ENCODE measurements around the gene PRKACB. TPM values are rescaled to one million over a fixed set of nuclear protein-coding genes. Genes with fewer than 3 reads are reported as not detected.

The PRKACB gene
- total RNA-seq, 1 experiment from 2014 or later = 135 TPM

DNA sequence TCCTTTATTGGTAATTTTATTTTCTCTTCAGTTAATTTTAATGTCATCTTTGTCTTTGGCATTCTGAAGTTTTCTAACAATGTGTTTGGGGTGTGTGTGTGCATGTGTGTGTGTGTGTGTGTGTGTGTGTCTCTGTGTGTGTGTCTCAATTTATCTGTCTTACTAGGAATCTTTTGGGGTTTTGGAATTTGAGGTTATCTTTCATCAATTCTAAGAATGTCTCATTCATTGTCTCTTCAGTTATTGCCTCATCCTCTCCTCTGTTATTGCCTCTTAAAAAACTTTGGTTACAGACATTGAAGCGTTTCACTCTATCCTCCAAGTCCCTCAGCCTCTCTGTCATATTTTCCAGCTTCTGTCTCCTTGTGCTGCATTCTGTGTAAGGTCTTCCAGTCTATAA, 139.3 kb downstream of the PRKACB start:
- intact Hi-C loops (cut with micrococcal nuclease) = no loop called here
- Histone ChIP-seq H3K79me2 (ENCODE audit: insufficient read depth, low read length) (no peaks in the 10 kb centered on the region), H3K4me3 (replicated peaks in 1 of 2; ENCODE audit: low read depth in 1 of 2, low read length in 2 of 2) (no peak overlapping the region), H3K4me2 (ENCODE audit: low read length) (no peak overlapping the region), H3K9me3 (ENCODE audit: control insufficient read depth in 1 of 2, insufficient read depth in 1 of 2, low read depth in 1 of 2, low read length in 2 of 2) (peaks cover 0 to 1% of the 10 kb centered on the region in 2 experiments; a peak in 1 of 4 replicates), H3K9me2 (ENCODE audit: insufficient read depth) (no peaks in the 10 kb centered on the region), H3K27me3 (ENCODE audit: insufficient read depth, low read length) (no peaks in the 10 kb centered on the region), H3K36me3 (ENCODE audit: control insufficient read depth in 1 of 2, insufficient read depth in 2 of 2, low read length in 2 of 2) (0 out of 4 replicates have a peak, but pooled peaks cover 0 to under 1% of the 10 kb centered on the region in 2 experiments), H3K27ac (ENCODE audit: low read depth, low read length) (no peak overlapping the region), H3K4me1 (ENCODE audit: control insufficient read depth in 1 of 2, insufficient read depth in 2 of 2, low read length in 2 of 2) (peaks cover 0 to 3% of the 10 kb centered on the region in 2 experiments; a peak in 2 of 4 replicates), H4K20me1 (ENCODE audit: insufficient read depth) (no peaks in the 10 kb centered on the region), H2AFZ (ENCODE audit: low read depth, low read length, poor library complexity, severe bottlenecking) (no peak overlapping the region), H3K9ac (ENCODE audit: low read length) (no peak overlapping the region)
- DNase-seq (ENCODE audit: low read depth, low spot score) (no peak), ATAC-seq (no peak)
- ChIA-PET CTCF (no interaction called here), RAD21 (ENCODE audit: low non-redundant PET in 1 of 2, low total read pairs in 2 of 2, uncharacterized antibody in 2 of 2, unreplicated experiment in 2 of 2) (no interaction called here), POLR2A (no interaction called here)
- no TSS peak for BruUV-seq (replicated peaks)
- no peak for TF ChIP-seq CEBPB (IDR thresholded peaks at IDR 0.05; ENCODE audit: low read depth)
- no peak for TF ChIP-seq ZFX (IDR thresholded peaks at IDR 0.05)
- TF ChIP-seq SRF (IDR thresholded peaks at IDR 0.05; ENCODE audit: low read depth) = no peak
- TF ChIP-seq ZNF274 (IDR thresholded peaks at IDR 0.05; ENCODE audit: low read depth, low read length) = no peak
- no peak for TF ChIP-seq TCF7L2 (IDR thresholded peaks at IDR 0.05; ENCODE audit: borderline replicate concordance, extremely low read depth, insufficient read depth, insufficient read length)
- no peak for TF ChIP-seq FOSL1 (IDR thresholded peaks at IDR 0.05; ENCODE audit: low read depth)
- no peak for TF ChIP-seq SP1 (IDR thresholded peaks at IDR 0.05; ENCODE audit: low read depth)

DNA sequence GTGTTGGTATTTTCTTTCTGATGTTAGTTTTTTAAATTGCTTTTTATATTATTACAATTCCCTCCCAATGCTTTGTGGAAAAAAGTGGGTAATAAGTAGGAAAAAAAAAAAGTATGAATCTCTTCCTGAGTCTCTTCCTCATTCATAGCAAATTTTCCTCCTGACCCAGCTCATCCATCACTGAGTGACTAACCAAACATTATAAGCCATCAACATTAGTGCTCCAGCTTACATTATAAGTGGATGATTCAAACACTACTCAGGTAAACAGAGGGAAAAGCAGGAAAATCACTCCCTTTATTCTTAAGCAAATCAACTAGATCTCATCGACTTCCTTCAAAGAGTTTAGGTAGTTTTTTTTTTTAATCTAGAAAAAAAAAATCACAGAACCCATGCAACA, 142.0 kb downstream of the PRKACB start:
- ChIA-PET POLR2A (interaction anchor here (1.1 kb wide), 1 partner anchor 80 kb away, joined by 3 read pairs; no protein-coding TSS in a partner anchor), CTCF (no interaction called here), RAD21 (ENCODE audit: low non-redundant PET in 1 of 2, low total read pairs in 2 of 2, uncharacterized antibody in 2 of 2, unreplicated experiment in 2 of 2) (no interaction called here)
- peaks cover 0 to 8% of the 10 kb centered on the region in 2 experiments; a peak in 1 of 4 replicates for H3K9me3 ChIP-seq (ENCODE audit: control insufficient read depth in 1 of 2, insufficient read depth in 1 of 2, low read depth in 1 of 2, low read length in 2 of 2)
- DNase-seq (ENCODE audit: low read depth, low spot score) (no peak), ATAC-seq (no peak)
- H4K20me1 ChIP-seq (ENCODE audit: insufficient read depth) = no peaks in the 10 kb centered on the region
- H3K9me2 ChIP-seq (ENCODE audit: insufficient read depth) = no peaks in the 10 kb centered on the region
- no peak overlapping the region for H3K4me2 ChIP-seq (ENCODE audit: low read length)
- no peak overlapping the region for H3K9ac ChIP-seq (ENCODE audit: low read length)
- H3K79me2 ChIP-seq (ENCODE audit: insufficient read depth, low read length) = no peaks in the 10 kb centered on the region
- no peak overlapping the region for H3K4me3 ChIP-seq (replicated peaks in 1 of 2; ENCODE audit: low read depth in 1 of 2, low read length in 2 of 2)
- H3K4me1 ChIP-seq (ENCODE audit: control insufficient read depth in 1 of 2, insufficient read depth in 2 of 2, low read length in 2 of 2) = peaks cover 0 to 3% of the 10 kb centered on the region in 2 experiments; a peak in 2 of 4 replicates
- 0 out of 4 replicates have a peak, but pooled peaks cover 0 to 7% of the 10 kb centered on the region in 2 experiments for H3K36me3 ChIP-seq (ENCODE audit: control insufficient read depth in 1 of 2, insufficient read depth in 2 of 2, low read length in 2 of 2)
- intact Hi-C loops (cut with micrococcal nuclease) = no loop called here
- no peak overlapping the region for H2AFZ ChIP-seq (ENCODE audit: low read depth, low read length, poor library complexity, severe bottlenecking)
- TF ChIP-seq, protein P1, sequence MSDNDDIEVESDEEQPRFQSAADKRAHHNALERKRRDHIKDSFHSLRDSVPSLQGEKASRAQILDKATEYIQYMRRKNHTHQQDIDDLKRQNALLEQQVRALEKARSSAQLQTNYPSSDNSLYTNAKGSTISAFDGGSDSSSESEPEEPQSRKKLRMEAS (IDR thresholded peaks at IDR 0.05) = 0 out of 2 replicates have a peak, but pooled peaks have one; percentile 28
- no peak for TF ChIP-seq ZNF274 (IDR thresholded peaks at IDR 0.05; ENCODE audit: low read depth, low read length)
- TF ChIP-seq FOSL1 (IDR thresholded peaks at IDR 0.05; ENCODE audit: low read depth) = peak; percentile 21; the same call in 1 of the 2 replicates
- no peak for TF ChIP-seq ZFX (IDR thresholded peaks at IDR 0.05)
- no peak for TF ChIP-seq JUND (IDR thresholded peaks at IDR 0.05)
- H3K27ac ChIP-seq (ENCODE audit: low read depth, low read length) = no peak overlapping the region; the same call in 1 of the 2 replicates
- BruUV-seq (replicated peaks) = no TSS peak
- no peaks in the 10 kb centered on the region for H3K27me3 ChIP-seq (ENCODE audit: insufficient read depth, low read length)

Data from HCT116 (cell line).